Epithelial cell of prostate (primary cell): ENCODE measurements around the gene CACNA1G.
A peak's percentile ranks its signal among the peaks of the same experiment; 100 is the strongest.

Source experiments
- DNase-seq: peaks from one replicate; pipeline ENCODE4 v3.0.0-alpha.2; 2011; ENCODE audit warnings: low read depth, low spot score
- H3K27ac ChIP-seq: fragments of 450-650 bp; 2 replicates; pipeline ENCODE4 v1.5.1; 2017; ENCODE audit warnings: mild to moderate bottlenecking

Gene CACNA1G

DNA sequence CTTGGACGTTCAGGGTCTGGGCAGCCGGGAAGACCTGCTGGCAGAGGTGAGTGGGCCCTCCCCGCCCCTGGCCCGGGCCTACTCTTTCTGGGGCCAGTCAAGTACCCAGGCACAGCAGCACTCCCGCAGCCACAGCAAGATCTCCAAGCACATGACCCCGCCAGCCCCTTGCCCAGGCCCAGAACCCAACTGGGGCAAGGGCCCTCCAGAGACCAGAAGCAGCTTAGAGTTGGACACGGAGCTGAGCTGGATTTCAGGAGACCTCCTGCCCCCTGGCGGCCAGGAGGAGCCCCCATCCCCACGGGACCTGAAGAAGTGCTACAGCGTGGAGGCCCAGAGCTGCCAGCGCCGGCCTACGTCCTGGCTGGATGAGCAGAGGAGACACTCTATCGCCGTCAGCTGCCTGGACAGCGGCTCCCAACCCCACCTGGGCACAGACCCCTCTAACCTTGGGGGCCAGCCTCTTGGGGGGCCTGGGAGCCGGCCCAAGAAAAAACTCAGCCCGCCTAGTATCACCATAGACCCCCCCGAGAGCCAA is 65.6 kb downstream of the CACNA1G start:
- H3K27ac ChIP-seq: no peak overlapping the region
- no peak for DNase-seq

- DNase-seq: no peak
- H3K27ac ChIP-seq: no peak overlapping the region
Observed at GRCh38 chr17:50627036-50627781, 66.7 kb downstream of the CACNA1G start.

DNA sequence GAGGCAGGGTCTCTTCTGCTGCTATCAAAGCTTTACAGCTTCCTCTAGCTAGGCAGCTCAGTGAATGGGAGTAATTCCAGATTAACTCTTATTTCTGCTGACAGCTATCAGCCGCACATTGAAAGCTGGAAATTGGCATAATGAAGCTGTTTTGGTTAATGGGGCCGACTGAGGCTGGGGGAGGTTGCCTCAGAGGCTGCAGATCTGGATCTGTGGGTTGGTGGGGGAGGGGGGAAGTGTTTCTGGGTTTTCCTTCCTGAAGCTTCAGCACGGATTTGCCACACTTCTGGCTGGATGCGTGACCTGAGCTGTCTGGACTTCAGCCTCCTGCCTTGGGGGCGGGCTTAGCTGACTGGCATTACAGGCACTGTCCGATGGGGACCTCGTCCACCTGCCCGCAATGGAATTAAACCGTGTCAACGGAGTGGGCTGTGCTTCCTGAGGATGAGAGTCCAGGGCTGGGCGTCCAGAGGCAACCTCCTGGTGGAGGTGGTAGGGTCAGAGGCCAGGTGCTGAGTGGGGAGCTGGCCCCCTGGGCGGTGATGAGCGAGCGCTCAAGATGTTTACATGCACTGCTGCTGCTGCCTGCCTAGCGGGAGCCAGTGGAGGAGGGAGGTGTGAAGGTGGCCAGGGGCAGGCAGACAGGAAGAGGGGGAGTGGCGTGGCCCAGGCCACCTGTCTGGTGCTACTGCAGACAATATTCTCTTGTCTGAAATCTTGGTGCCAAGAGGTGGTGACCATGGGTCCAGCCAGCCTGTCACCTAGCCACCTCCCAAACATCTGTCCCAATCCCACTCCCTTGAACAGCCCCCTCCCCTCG is 67.5 kb downstream of the CACNA1G start:
- DNase-seq: no peak
- H3K27ac ChIP-seq: no peak overlapping the region

GRCh38 chr17:50629902-50630301 is 69.4 kb downstream of the CACNA1G start:
- H3K27ac ChIP-seq: no peak overlapping the region
- DNase-seq: no peak

- DNase-seq: no peak
- no peak overlapping the region for H3K27ac ChIP-seq
Observed at GRCh38 chr17:50630524-50631194, 70.1 kb downstream of the CACNA1G start.

DNA sequence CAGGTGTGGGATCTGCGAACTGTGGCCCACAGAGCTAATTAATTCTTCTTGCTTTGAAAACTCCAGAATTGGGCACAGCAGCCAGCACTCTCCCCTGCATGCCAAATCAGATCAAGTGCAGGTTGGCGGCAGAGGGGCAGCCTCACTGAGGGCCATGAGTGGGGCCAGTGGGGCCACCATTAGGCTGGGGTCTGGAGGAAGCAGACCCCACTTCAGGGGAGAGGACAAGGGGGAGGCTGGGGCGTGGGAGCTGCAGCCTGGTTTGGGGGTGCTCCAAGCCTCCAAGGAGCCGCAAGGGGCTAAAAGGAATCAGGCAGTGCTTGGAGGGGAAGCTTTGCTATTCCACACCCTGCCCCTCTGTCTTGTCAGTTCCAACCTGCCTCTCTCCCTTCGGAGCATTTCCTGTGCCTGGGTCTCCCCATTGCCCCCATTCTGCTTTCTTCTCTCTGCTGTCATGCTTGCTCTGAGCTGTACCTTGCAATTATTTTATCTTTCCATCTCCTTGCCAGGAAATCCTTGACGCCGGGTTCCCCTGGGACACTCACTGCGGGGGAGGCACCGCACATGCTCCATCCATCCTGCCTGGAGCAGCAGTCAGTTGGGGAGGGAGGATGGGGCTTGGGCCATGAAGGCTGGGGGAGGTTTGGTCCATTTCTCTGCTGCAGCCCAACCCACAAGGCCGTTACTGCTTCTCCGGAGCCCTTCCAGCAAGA is 70.8 kb downstream of the CACNA1G start:
- H3K27ac ChIP-seq: no peak overlapping the region
- DNase-seq: no peak

DNA sequence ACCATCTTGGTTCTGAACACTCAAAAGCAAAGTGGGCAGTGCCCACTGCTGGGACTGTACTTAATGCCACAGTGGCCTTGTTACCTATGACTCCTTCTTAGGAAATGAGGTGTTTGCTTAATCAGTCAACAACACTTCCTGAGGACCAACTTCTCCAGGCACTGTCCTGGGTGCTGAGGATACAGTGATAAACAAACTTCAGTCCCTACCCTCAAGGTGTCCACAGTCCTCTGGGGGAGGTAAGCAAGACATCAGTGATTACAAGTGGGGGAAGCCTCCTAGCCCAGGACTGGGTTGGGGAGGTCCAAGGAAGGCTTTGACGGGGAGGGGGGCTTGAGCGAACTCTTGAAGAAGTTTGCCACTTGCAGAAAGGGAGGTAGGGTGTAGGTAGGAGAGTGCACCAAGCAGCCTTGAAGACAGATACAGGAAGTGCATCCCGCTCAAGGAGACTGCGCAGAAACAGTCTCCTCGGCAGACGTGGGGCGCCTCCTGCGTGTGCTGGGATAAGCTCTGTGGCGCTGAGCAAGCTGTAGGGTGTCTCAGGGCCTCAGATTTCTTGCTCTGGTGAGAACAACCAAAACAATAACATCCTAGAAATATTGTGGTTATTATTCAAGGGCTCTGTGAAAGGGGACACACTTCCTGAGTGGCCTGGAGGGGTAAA is 71.5 kb downstream of the CACNA1G start:
- no peak overlapping the region for H3K27ac ChIP-seq
- DNase-seq: no peak

DNA sequence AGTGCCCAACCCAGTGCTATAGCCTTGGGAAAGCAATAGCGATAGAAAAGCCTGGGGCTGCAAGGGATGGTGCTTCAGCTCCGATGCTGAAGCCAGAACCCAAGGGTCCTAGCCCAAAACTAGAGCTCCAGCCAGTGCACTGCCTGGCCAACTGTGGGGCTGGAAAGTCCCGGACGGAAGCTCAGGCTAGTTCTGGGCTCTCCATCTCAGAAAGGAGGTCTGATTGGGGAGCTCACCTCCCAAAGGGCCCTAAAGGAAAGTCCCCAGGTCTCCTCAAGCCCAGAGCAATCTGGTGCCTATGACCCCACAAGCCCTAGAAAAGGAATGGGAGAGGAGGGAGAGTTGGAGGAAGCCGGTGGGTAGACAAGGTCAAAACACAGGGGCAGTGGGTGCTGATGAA is 72.1 kb downstream of the CACNA1G start:
- no peak overlapping the region for H3K27ac ChIP-seq
- DNase-seq: no peak

DNA sequence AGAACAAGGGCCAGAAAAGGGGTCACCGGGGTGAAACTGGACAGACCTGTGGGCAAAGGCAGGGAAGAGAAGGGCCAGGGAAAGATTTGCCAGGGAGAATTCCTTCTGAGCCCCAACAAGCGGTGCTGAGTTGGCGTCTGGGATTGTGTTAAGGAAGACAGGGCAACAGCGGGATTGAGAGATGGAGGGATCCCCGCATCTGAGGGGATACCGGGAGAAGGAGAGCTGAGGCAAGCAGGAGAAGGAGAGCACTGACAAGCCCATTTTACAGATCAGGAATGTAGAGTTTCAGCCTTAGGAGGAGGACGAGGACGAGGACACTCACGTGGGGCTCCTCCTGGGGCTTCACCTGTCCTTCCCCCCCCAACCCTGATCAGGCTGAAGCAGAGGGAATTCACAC is 73.2 kb downstream of the CACNA1G start:
- DNase-seq: no peak
- no peak overlapping the region for H3K27ac ChIP-seq

DNA sequence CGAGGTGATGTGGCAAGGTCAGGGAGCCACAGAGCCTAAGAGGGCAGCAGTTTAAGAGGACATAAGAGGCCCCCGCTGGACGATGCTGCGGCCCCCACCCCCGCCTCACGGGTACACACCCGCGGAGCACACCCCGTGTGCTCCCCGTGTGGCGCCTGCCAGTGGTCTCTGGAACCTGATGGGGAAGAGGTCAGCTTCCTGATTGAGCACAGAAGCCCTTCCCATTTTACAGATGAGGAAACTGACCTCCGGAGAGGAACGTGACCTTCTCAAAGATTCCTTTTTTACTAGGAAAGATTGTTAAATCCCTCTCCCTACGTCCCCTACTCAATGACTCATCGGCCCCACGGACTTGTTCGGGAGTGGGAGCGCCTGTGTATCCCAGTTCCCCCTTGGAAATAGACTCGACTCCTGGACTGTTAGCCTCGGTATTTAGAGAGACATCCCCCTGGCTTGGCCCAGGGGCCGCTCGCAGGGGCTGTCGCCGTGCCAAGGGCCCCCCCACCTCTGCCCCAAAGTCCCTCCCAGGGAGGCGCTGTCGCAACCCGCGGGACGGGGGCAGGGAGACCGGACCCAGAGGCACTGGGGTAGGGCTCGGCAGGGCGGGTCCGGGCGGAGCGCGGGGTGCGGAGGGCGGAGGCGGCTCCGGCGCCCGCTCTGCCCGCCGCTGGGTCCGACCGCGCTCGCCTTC is 73.9 kb downstream of the CACNA1G start, which contains the start of gene ABCC3:
ABCC3 (plus strand) TSS at position 658 of the 691 bp plus-strand sequence. CDS start 56 bp downstream, outside the sequence.
- peak within 1 kb of the TSS; percentile 40 for H3K27ac ChIP-seq

GRCh38 chr17:50634915-50635731 is 74.6 kb downstream of the CACNA1G start:
- DNase-seq: no peak
- H3K27ac ChIP-seq: peak overlapping the region; percentile 40

More for the DNA sequence above, 73.9 kb downstream of the CACNA1G start, which contains the start of gene ABCC3:
- no peak for DNase-seq

GRCh38 chr17:50635732-50635981 is 75.1 kb downstream of the CACNA1G start:
- no peak for DNase-seq
- H3K27ac ChIP-seq: peak overlapping the region; percentile 40

DNA sequence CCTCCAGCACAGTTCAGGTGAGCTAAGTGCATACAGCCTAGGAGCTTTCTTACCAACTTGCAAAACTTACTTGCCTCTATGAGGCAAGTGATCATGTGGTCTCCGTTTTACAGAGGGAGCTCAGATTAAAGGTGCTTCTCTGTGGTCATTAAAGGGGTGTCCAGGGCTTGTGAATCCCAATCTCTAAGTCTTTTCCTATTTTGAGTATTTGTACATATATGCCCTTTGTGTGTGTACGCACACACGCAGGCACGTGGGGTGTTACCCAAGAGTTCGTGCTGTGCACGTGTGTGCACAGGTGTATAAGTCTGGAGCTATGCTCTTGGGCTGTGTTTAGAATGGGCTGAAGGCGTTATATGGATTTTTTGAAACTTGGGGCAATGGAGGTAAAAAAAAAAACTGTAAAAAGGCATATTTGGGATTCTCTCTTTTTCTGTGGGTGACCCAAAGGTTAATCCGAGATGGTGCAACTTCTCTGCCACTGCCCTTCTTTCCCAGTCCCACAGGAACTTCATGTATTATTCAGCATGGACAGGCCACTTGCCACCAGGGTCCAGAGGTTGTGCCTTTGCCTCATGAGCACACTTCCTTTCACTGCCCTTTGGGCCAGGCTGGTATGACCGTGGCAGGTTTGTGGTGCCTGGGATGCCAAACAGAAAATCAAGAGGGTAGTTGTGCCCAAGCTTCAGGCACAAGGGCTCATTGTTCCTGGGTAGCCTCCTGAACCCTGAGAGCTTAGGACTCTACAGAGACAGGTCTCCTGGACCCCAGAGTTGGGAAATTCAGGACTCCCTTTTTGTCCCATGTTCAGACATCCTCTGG is 75.7 kb downstream of the CACNA1G start:
- DNase-seq: no peak

GRCh38 chr17:50636804-50637195 is 76.3 kb downstream of the CACNA1G start:
- H3K27ac ChIP-seq: peak overlapping the region; percentile 95
- DNase-seq: no peak

More for the DNA sequence above, 75.7 kb downstream of the CACNA1G start:
- H3K27ac ChIP-seq: peak overlapping the region; percentile 40

GRCh38 chr17:50637829-50638605 is 77.5 kb downstream of the CACNA1G start:
- H3K27ac ChIP-seq: peak overlapping the region; percentile 95
- no peak for DNase-seq

GRCh38 chr17:50638606-50638965 is 78.1 kb downstream of the CACNA1G start:
- H3K27ac ChIP-seq: peak overlapping the region; percentile 95
- no peak for DNase-seq
